ENCODE results near the gene GARNL3.

The GARNL3 gene

GRCh38 chr9:127262602-127263001 is 2.0 kb upstream of the GARNL3 start:
- DNase-seq (ENCODE audit: extremely low read depth, insufficient read length): no peak
- Histone ChIP-seq H3K36me3 (ENCODE audit: control insufficient read depth, insufficient read depth, low read length) (peaks cover 2% of the 10 kb centered on the region; the same call in 1 of the 2 replicates), H3K4me3 (replicated peaks; ENCODE audit: low read depth, low read length) (no peak overlapping the region), H3K27me3 (replicated peaks; ENCODE audit: control insufficient read depth, insufficient read depth, low read length) (no peaks in the 10 kb centered on the region)
- TF ChIP-seq CTCF (IDR thresholded peaks at IDR 0.05; ENCODE audit: insufficient read depth, low read length, poor library complexity, severe bottlenecking): no peak

- H3K36me3 ChIP-seq (ENCODE audit: control insufficient read depth, insufficient read depth, low read length): peaks cover 2% of the 10 kb centered on the region; the same call in 1 of the 2 replicates
- no peaks in the 10 kb centered on the region for H3K27me3 ChIP-seq (replicated peaks; ENCODE audit: control insufficient read depth, insufficient read depth, low read length)
- no peak for TF ChIP-seq CTCF (IDR thresholded peaks at IDR 0.05; ENCODE audit: insufficient read depth, low read length, poor library complexity, severe bottlenecking)
- no peak for DNase-seq (ENCODE audit: extremely low read depth, insufficient read length)
- no peak overlapping the region for H3K4me3 ChIP-seq (replicated peaks; ENCODE audit: low read depth, low read length)
Measured at GRCh38 chr9:127263237-127263636, 1.3 kb upstream of the GARNL3 start.

- Histone ChIP-seq H3K4me3 (replicated peaks; ENCODE audit: low read depth, low read length) (no peak overlapping the region), H3K36me3 (ENCODE audit: control insufficient read depth, insufficient read depth, low read length) (peaks cover under 1% of the 10 kb centered on the region; the same call in 1 of the 2 replicates), H3K27me3 (replicated peaks; ENCODE audit: control insufficient read depth, insufficient read depth, low read length) (no peaks in the 10 kb centered on the region)
- no peak for DNase-seq (ENCODE audit: extremely low read depth, insufficient read length)
- TF ChIP-seq CTCF (IDR thresholded peaks at IDR 0.05; ENCODE audit: insufficient read depth, low read length, poor library complexity, severe bottlenecking): no peak
Measured at GRCh38 chr9:127263664-127264063, 910 bp upstream of the GARNL3 start.

- peak; percentile 22 for DNase-seq (ENCODE audit: extremely low read depth, insufficient read length)
- no peak overlapping the region for H3K4me3 ChIP-seq (replicated peaks; ENCODE audit: low read depth, low read length)
- no peaks in the 10 kb centered on the region for H3K36me3 ChIP-seq (ENCODE audit: control insufficient read depth, insufficient read depth, low read length)
- no peaks in the 10 kb centered on the region for H3K27me3 ChIP-seq (replicated peaks; ENCODE audit: control insufficient read depth, insufficient read depth, low read length)
- TF ChIP-seq CTCF (IDR thresholded peaks at IDR 0.05; ENCODE audit: insufficient read depth, low read length, poor library complexity, severe bottlenecking): no peak
Measured at GRCh38 chr9:127267793-127268525, 3.4 kb downstream of the GARNL3 start.

GRCh38 chr9:127269449-127269848 is 4.9 kb downstream of the GARNL3 start:
- Histone ChIP-seq H3K4me3 (replicated peaks; ENCODE audit: low read depth, low read length) (no peak overlapping the region), H3K36me3 (ENCODE audit: control insufficient read depth, insufficient read depth, low read length) (no peaks in the 10 kb centered on the region), H3K27me3 (replicated peaks; ENCODE audit: control insufficient read depth, insufficient read depth, low read length) (no peaks in the 10 kb centered on the region)
- TF ChIP-seq CTCF (IDR thresholded peaks at IDR 0.05; ENCODE audit: insufficient read depth, low read length, poor library complexity, severe bottlenecking): no peak
- DNase-seq (ENCODE audit: extremely low read depth, insufficient read length): peak; percentile 43
